ENCODE data around the gene DKK2.

DNA sequence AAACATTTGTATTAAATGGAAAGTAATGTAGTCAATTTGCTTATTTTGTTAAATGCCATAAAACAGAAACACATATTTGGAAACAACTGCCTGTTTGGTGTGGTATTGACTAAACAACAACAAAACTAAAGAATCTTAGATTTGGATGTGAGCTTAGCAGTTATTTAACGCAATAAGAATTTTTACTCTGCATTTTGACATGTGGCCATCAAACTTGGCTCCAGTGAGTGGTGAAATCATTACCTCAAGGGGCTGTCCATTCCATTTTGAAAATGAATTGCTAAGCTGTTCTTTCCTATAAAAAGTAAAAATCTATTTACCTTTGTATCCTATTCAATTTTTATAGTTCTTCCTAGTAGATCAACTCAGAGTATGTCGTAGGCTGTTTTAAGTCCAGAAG is 84.2 kb downstream of the DKK2 start:
- TF ChIP-seq, protein P1, sequence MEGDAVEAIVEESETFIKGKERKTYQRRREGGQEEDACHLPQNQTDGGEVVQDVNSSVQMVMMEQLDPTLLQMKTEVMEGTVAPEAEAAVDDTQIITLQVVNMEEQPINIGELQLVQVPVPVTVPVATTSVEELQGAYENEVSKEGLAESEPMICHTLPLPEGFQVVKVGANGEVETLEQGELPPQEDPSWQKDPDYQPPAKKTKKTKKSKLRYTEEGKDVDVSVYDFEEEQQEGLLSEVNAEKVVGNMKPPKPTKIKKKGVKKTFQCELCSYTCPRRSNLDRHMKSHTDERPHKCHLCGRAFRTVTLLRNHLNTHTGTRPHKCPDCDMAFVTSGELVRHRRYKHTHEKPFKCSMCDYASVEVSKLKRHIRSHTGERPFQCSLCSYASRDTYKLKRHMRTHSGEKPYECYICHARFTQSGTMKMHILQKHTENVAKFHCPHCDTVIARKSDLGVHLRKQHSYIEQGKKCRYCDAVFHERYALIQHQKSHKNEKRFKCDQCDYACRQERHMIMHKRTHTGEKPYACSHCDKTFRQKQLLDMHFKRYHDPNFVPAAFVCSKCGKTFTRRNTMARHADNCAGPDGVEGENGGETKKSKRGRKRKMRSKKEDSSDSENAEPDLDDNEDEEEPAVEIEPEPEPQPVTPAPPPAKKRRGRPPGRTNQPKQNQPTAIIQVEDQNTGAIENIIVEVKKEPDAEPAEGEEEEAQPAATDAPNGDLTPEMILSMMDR (IDR thresholded peaks at IDR 0.05; ENCODE audit: extremely low read depth in 1 of 2, insufficient read depth in 1 of 2, low read depth in 1 of 2, low read length in 2 of 2), result no peak
- TF ChIP-seq POLR2A (IDR thresholded peaks at IDR 0.05; ENCODE audit: low read depth, low read length), result no peak
- TF ChIP-seq MYC (IDR thresholded peaks at IDR 0.05; ENCODE audit: low read depth, low read length), result no peak
- no peak for TF ChIP-seq EZH2 (IDR thresholded peaks at IDR 0.05; ENCODE audit: borderline replicate concordance, low read depth, low read length, severe bottlenecking)
- TF ChIP-seq, protein P2, sequence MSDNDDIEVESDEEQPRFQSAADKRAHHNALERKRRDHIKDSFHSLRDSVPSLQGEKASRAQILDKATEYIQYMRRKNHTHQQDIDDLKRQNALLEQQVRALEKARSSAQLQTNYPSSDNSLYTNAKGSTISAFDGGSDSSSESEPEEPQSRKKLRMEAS (IDR thresholded peaks at IDR 0.05; ENCODE audit: insufficient read depth, insufficient read length), result no peak
